Measurements from ENCODE around the gene SEMA4A.

DNA sequence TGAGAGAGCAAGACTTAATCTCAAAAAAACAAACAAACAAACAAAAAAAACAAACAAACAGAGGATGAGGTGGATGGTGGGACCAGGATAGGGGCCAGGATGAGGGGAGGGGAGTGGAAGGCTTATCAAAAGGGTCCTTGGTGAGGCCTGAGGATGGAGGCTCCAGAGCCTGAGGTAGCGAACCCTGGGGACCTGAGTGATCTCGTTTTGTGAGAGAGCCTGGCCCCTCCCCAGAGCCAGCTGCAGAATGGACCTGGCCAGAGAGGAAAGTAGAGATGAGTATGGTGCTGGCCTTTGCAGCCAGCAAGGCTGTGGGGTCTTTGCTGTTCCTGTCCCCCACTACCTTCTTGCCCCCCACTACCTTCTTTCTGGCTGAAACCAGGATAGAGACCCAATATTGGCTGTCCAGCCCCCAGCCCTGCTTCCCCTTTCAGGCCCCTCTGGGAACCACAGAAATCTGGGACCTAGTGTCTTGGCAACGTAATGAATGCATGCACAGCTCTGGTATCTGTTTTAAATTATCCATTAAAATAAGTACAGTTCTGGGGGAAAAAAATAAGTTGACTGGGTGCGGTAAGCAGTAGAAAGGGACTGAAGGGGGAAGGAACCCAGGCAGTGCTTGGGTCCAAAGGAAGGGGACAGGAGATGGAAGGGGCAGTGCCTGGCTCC lies 40.0 kb upstream of the SEMA4A start:
- TF ChIP-seq CTCF (IDR thresholded peaks at IDR 0.05) (no peak), POLR2A (IDR thresholded peaks at IDR 0.05) (no peak), EP300 (IDR thresholded peaks at IDR 0.05) (no peak)
